Suprapubic skin (tissue), 4 donors: ENCODE data around the gene KDM4E.

Experiments
- EP300 ChIP-seq: sonication (generic); formaldehyde crosslinking; IDR thresholded peaks from one replicate; pipeline ENCODE4 v1.6.1; 2017; ENCODE audit warnings: antibody characterized with exemption
- POLR2A ChIP-seq, 2 donors: fragments of 450-650 bp; IDR thresholded peaks; one replicate each; pipeline ENCODE4 v1.6.1; 2017; ENCODE audit warnings: antibody characterized with exemption in 2 of 2, mild to moderate bottlenecking in 2 of 2, moderate library complexity in 2 of 2
- POLR2AphosphoS5 ChIP-seq, 3 donors: sonication (generic); formaldehyde crosslinking; IDR thresholded peaks; one replicate each; pipeline ENCODE4 v1.6.1; 2017; ENCODE audit warnings: antibody characterized with exemption in 3 of 3
- TF ChIP-seq, protein P1 (sequence below), 2 donors: fragments of 200-600 bp in 1 of 2; fragments of 450-650 bp in 1 of 2; sonication (generic) in 1 of 2; IDR thresholded peaks; one replicate each; pipeline ENCODE4 v1.5.1; 2016 to 2019; ENCODE audit warnings: antibody characterized with exemption in 2 of 2, mild to moderate bottlenecking in 1 of 2, moderate library complexity in 1 of 2

DNA sequence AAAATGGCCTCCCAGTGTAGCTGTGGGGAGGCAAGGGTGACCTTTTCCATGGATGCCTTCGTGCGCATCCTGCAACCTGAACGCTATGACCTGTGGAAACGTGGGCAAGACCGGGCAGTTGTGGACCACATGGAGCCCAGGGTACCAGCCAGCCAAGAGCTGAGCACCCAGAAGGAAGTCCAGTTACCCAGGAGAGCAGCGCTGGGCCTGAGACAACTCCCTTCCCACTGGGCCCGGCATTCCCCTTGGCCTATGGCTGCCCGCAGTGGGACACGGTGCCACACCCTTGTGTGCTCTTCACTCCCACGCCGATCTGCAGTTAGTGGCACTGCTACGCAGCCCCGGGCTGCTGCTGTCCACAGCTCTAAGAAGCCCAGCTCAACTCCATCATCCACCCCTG is 26.8 kb upstream of the KDM4E start:
- TF ChIP-seq POLR2AphosphoS5 (IDR thresholded peaks at IDR 0.05) = no peak
- TF ChIP-seq, protein P1, sequence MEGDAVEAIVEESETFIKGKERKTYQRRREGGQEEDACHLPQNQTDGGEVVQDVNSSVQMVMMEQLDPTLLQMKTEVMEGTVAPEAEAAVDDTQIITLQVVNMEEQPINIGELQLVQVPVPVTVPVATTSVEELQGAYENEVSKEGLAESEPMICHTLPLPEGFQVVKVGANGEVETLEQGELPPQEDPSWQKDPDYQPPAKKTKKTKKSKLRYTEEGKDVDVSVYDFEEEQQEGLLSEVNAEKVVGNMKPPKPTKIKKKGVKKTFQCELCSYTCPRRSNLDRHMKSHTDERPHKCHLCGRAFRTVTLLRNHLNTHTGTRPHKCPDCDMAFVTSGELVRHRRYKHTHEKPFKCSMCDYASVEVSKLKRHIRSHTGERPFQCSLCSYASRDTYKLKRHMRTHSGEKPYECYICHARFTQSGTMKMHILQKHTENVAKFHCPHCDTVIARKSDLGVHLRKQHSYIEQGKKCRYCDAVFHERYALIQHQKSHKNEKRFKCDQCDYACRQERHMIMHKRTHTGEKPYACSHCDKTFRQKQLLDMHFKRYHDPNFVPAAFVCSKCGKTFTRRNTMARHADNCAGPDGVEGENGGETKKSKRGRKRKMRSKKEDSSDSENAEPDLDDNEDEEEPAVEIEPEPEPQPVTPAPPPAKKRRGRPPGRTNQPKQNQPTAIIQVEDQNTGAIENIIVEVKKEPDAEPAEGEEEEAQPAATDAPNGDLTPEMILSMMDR (IDR thresholded peaks at IDR 0.05) = no peak
- no peak for TF ChIP-seq EP300
- no peak for TF ChIP-seq POLR2A (IDR thresholded peaks at IDR 0.05)
